Smooth muscle cell (in vitro differentiated cells): Measurements from ENCODE around the gene AK3. TPM values are rescaled to one million over a fixed set of nuclear protein-coding genes. Genes with fewer than 3 reads are reported as not detected.

ENCODE experiments used
- DNase-seq: peaks from one replicate; lab custom pipeline; 2025; ENCODE audit not compliant: unreplicated experiment; lab: John Stamatoyannopoulos, UW
- H2AFZ ChIP-seq: fragments of 200-600 bp; sonication (generic); 2 replicates; pipeline ENCODE4 v1.6.0; 2016; ENCODE audit warnings: antibody characterized with exemption, low read depth, mild to moderate bottlenecking
- H3F3A ChIP-seq: fragments of 200-600 bp; sonication (generic); 2 replicates; pipeline ENCODE4 v1.6.0; 2017; ENCODE audit warnings: antibody characterized with exemption, low read depth
- H3K27ac ChIP-seq: fragments of 200-600 bp; sonication (generic); 2 replicates; pipeline ENCODE4 v1.5.1; 2016; ENCODE audit warnings: low read depth, mild to moderate bottlenecking
- H3K27me3 ChIP-seq: fragments of 200-600 bp; sonication (generic); 2 replicates; pipeline ENCODE4 v1.6.1; 2016; ENCODE audit warnings: low read depth, mild to moderate bottlenecking
- H3K36me3 ChIP-seq: fragments of 200-600 bp; sonication (generic); 2 replicates; pipeline ENCODE4 v1.5.1; 2016; ENCODE audit warnings: low read depth
- H3K4me1 ChIP-seq: fragments of 200-600 bp; sonication (generic); 2 replicates; pipeline ENCODE4 v1.5.1; 2016; ENCODE audit warnings: low read depth
- H3K4me2 ChIP-seq: fragments of 200-600 bp; sonication (generic); 2 replicates; pipeline ENCODE4 v1.6.0; 2016; ENCODE audit warnings: mild to moderate bottlenecking
- H3K4me3 ChIP-seq: fragments of 200-600 bp; sonication (generic); 2 replicates; pipeline ENCODE4 v1.5.1; 2016; ENCODE audit warnings: mild to moderate bottlenecking
- H3K79me2 ChIP-seq: fragments of 200-600 bp; sonication (generic); 2 replicates; pipeline ENCODE4 v1.6.0; 2016; ENCODE audit warnings: low read depth, mild to moderate bottlenecking
- H3K9ac ChIP-seq: fragments of 200-600 bp; sonication (generic); 2 replicates; pipeline ENCODE4 v1.6.0; 2016; ENCODE audit warnings: low read depth
- H3K9me3 ChIP-seq: fragments of 200-600 bp; sonication (generic); replicated peaks from 2 replicates; pipeline ENCODE4 v1.5.1; 2016; ENCODE audit warnings: low read depth
- H4K20me1 ChIP-seq: fragments of 200-600 bp; sonication (generic); 2 replicates; pipeline ENCODE4 v1.6.0; 2016; ENCODE audit warnings: low read depth
- WGBS: methylation state at CpG from one replicate; pipeline ENCODE4 v1.1.7; 2016; ENCODE audit warnings: low lambda C conversion rate; 5-methylcytosine and 5-hydroxymethylcytosine counted together
- polyA plus RNA-seq: library from polyadenylated mRNA; unstranded; fragments of >200 nt; fragmentation: Nextera tagmentation; extraction: Ambion mirVana; gene quantifications from 2 replicates; pipeline ENCODE4 v1.2.1, GENCODE V29; 2016
- total RNA-seq: library from RNA; depleted of rRNA; stranded (reverse); fragments of >200 nt; gene quantifications from 2 replicates; pipeline ENCODE4 v1.2.3, GENCODE V29; 2014
- TF ChIP-seq, protein P1 (sequence below): fragments of 200-600 bp; sonication (generic); IDR thresholded peaks from 2 replicates; pipeline ENCODE4 v1.5.1; 2017; ENCODE audit warnings: borderline replicate concordance, mild to moderate bottlenecking, antibody characterized with exemption; ENCODE audit not compliant: insufficient read depth, poor library complexity, severe bottlenecking

The AK3 gene
- total and polyA plus RNA-seq, 2 experiments from 2014 or later, result 28.7 to 49.3 TPM

DNA sequence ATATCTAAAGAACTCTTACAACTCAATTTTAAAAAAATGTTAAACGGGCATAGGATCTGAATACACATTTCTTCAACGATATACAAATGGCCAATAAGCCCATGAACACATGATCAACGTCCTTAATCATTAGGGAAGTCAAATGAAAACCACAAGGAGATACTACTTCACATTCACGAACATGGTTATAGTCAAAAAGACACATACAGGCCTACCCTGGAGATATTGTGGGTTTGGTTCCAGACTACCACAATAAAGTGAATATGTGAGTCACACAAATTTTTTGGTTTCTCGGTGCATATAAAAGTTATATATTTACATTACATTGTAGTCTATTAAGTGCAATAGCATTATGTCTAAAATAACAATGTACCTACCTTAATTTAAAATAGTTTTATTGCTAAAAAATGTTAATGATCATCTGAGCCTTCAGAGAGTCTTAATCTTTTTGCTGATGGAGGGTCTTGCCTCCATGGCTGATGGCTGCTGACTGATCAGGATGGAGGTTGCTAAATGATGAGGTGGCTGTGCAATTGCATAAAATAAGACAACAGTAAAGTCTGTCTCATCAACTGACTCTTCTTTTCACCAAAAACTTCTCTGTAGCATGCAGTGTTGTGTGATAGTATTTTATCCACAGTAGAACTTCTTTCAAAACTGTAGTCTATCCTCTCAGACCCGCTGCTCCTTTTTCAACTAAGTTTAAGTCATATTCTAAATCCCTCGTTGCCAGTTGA lies 15.1 kb downstream of the AK3 start:
- H3K36me3 ChIP-seq, result no peaks in the 10 kb centered on the region
- no peaks in the 10 kb centered on the region for H3K9me3 ChIP-seq
- no peak overlapping the region for H3K4me2 ChIP-seq
- no peak overlapping the region for H2AFZ ChIP-seq
- no peak overlapping the region for H3K27ac ChIP-seq
- no peaks in the 10 kb centered on the region for H3K4me1 ChIP-seq
- 64% methylated on average over 7 of the region's 7 CpGs for WGBS
- TF ChIP-seq, protein P1, sequence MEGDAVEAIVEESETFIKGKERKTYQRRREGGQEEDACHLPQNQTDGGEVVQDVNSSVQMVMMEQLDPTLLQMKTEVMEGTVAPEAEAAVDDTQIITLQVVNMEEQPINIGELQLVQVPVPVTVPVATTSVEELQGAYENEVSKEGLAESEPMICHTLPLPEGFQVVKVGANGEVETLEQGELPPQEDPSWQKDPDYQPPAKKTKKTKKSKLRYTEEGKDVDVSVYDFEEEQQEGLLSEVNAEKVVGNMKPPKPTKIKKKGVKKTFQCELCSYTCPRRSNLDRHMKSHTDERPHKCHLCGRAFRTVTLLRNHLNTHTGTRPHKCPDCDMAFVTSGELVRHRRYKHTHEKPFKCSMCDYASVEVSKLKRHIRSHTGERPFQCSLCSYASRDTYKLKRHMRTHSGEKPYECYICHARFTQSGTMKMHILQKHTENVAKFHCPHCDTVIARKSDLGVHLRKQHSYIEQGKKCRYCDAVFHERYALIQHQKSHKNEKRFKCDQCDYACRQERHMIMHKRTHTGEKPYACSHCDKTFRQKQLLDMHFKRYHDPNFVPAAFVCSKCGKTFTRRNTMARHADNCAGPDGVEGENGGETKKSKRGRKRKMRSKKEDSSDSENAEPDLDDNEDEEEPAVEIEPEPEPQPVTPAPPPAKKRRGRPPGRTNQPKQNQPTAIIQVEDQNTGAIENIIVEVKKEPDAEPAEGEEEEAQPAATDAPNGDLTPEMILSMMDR, result no peak
- no peaks in the 10 kb centered on the region for H3K27me3 ChIP-seq
- H3K9ac ChIP-seq, result no peak overlapping the region
- peaks cover 14% of the 10 kb centered on the region for H3K79me2 ChIP-seq
- H4K20me1 ChIP-seq, result peaks cover 29% of the 10 kb centered on the region
- H3K4me3 ChIP-seq, result no peak overlapping the region
- no peak for DNase-seq
- H3F3A ChIP-seq, result no peaks in the 10 kb centered on the region

DNA sequence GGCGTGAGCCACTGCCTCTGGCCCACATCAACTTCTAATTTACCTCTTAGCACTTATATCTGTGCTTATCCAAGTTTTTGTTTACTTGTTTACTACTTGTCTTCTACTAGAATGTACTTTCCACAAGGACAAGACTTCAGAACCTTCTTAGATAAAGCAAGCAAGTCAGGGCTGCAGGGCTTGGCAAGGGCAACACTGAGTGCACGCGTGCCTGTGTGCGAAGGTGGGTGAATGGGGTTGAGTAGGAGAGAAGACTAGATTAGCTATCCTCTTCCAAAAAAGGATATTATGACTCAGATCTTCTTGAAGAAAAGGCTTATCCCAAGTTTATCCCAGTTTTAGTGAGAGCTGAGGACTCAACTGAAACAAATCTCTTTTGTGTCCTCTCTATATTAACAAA lies 19.3 kb downstream of the AK3 start:
- TF ChIP-seq, protein P1, result no peak
- no peak overlapping the region for H3K27ac ChIP-seq
- H3K27me3 ChIP-seq, result no peaks in the 10 kb centered on the region
- H3K4me3 ChIP-seq, result no peak overlapping the region
- H3K4me1 ChIP-seq, result no peaks in the 10 kb centered on the region
- 73% methylated on average over 4 of the region's 4 CpGs for WGBS
- H3K9ac ChIP-seq, result no peak overlapping the region
- H3K36me3 ChIP-seq, result peaks cover 11% of the 10 kb centered on the region
- H2AFZ ChIP-seq, result no peak overlapping the region
- no peaks in the 10 kb centered on the region for H3K79me2 ChIP-seq
- no peaks in the 10 kb centered on the region for H3F3A ChIP-seq
- no peak overlapping the region for H3K4me2 ChIP-seq
- DNase-seq, result no peak
- peaks cover 17% of the 10 kb centered on the region for H4K20me1 ChIP-seq
- no peaks in the 10 kb centered on the region for H3K9me3 ChIP-seq

DNA sequence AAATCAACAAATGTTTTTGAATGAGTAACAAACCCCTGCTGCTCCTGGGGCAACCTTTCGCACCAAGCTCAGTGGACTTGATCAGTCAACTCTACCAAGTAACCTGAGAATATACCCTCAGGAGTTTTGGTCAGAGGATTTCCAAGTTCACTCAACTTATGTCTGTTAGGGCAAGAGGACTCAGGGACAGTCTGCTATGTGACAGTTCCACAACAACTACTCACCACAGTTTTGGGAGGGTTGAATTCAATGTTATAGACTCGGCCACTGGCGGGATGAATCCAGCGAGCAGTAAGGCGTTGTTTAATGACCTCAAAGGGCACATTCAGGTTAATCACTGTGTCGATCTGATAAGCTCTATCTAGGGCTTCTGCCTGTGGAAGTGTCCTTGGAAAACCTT lies 22.1 kb downstream of the AK3 start:
- H3K4me1 ChIP-seq, result no peaks in the 10 kb centered on the region
- TF ChIP-seq, protein P1, result no peak
- no peaks in the 10 kb centered on the region for H3K9me3 ChIP-seq
- H3K9ac ChIP-seq, result no peak overlapping the region
- no peaks in the 10 kb centered on the region for H3K27me3 ChIP-seq
- DNase-seq, result no peak
- no peak overlapping the region for H2AFZ ChIP-seq
- H3K4me3 ChIP-seq, result no peak overlapping the region
- no peak overlapping the region for H3K27ac ChIP-seq
- peaks cover 11% of the 10 kb centered on the region for H3K36me3 ChIP-seq
- H3K4me2 ChIP-seq, result no peak overlapping the region
- H3K79me2 ChIP-seq, result no peaks in the 10 kb centered on the region
- H3F3A ChIP-seq, result no peaks in the 10 kb centered on the region
- WGBS, result 95% methylated on average over 6 of the region's 6 CpGs
- no peaks in the 10 kb centered on the region for H4K20me1 ChIP-seq

- H3K79me2 ChIP-seq, result no peaks in the 10 kb centered on the region
- H3K9ac ChIP-seq, result no peak overlapping the region
- no peaks in the 10 kb centered on the region for H3F3A ChIP-seq
- H3K9me3 ChIP-seq, result no peaks in the 10 kb centered on the region
- DNase-seq, result no peak
- H3K36me3 ChIP-seq, result peaks cover 11% of the 10 kb centered on the region
- H3K27ac ChIP-seq, result no peak overlapping the region
- TF ChIP-seq, protein P1, result no peak
- H2AFZ ChIP-seq, result no peak overlapping the region
- H4K20me1 ChIP-seq, result no peaks in the 10 kb centered on the region
- H3K4me3 ChIP-seq, result no peak overlapping the region
- 96% methylated on average over 4 of the region's 4 CpGs for WGBS
- no peaks in the 10 kb centered on the region for H3K27me3 ChIP-seq
- no peaks in the 10 kb centered on the region for H3K4me1 ChIP-seq
- H3K4me2 ChIP-seq, result no peak overlapping the region
These were observed 23.2 kb downstream of the AK3 start for GRCh38 chr9:4717815-4718214.
